ENCODE data around the gene SPOCK2. TPM values are rescaled to one million over a fixed set of nuclear protein-coding genes. Genes with fewer than 3 reads are reported as not detected.

The SPOCK2 gene
- total RNA-seq, 2 donors from 2014 or later, result 5.1 to 163 TPM

GRCh38 chr10:72049969-72050781 lies 38.2 kb downstream of the SPOCK2 start:
- TF ChIP-seq CTCF (IDR thresholded peaks at IDR 0.05) (no peak), POLR2AphosphoS5 (IDR thresholded peaks at IDR 0.05) (no peak), POLR2A (IDR thresholded peaks at IDR 0.05) (no peak)
- Histone ChIP-seq H3K27me3 (replicated peaks; ENCODE audit: insufficient read depth) (no peaks in the 10 kb centered on the region), H3K9me3 (no peaks in the 10 kb centered on the region), H3K4me1 (replicated peaks) (no peaks in the 10 kb centered on the region), H3K36me3 (no peaks in the 10 kb centered on the region), H3K4me3 (no peak overlapping the region), H3K27ac (no peak overlapping the region)
- WGBS, result 97% methylated on average over 5 of the region's 5 CpGs
- intact Hi-C loops (cut with DNase I), result loop anchor here (2.0 to 5.0 kb wide), 2 partner anchors 153 to 291 kb away; no protein-coding TSS in a partner anchor
- DNase-seq (ENCODE audit: low spot score), result no peak

- 86% methylated on average over 1 of the region's 1 CpG for WGBS
- H3K9me3 ChIP-seq, result no peaks in the 10 kb centered on the region
- intact Hi-C loops (cut with DNase I), result loop anchor here (2.0 to 5.0 kb wide), 2 partner anchors 152 to 291 kb away; no protein-coding TSS in a partner anchor
- H3K4me3 ChIP-seq, result no peak overlapping the region
- no peaks in the 10 kb centered on the region for H3K36me3 ChIP-seq
- TF ChIP-seq CTCF (IDR thresholded peaks at IDR 0.05), result no peak
- no peak for TF ChIP-seq POLR2AphosphoS5 (IDR thresholded peaks at IDR 0.05)
- TF ChIP-seq POLR2A (IDR thresholded peaks at IDR 0.05), result no peak
- no peaks in the 10 kb centered on the region for H3K27me3 ChIP-seq (replicated peaks; ENCODE audit: insufficient read depth)
- no peaks in the 10 kb centered on the region for H3K4me1 ChIP-seq (replicated peaks)
- DNase-seq (ENCODE audit: low spot score), result no peak
- H3K27ac ChIP-seq, result no peak overlapping the region
These were observed 38.9 kb downstream of the SPOCK2 start for GRCh38 chr10:72049472-72049871.

- Histone ChIP-seq H3K27ac (no peak overlapping the region), H3K9me3 (no peaks in the 10 kb centered on the region), H3K36me3 (no peaks in the 10 kb centered on the region), H3K27me3 (replicated peaks; ENCODE audit: insufficient read depth) (no peaks in the 10 kb centered on the region), H3K4me1 (replicated peaks) (no peaks in the 10 kb centered on the region), H3K4me3 (no peak overlapping the region)
- peak; percentile 93 for DNase-seq (ENCODE audit: low spot score)
- intact Hi-C loops (cut with DNase I), result loop anchor here (2.0 to 5.0 kb wide), 2 partner anchors 151 to 292 kb away; no protein-coding TSS in a partner anchor
- TF ChIP-seq CTCF (IDR thresholded peaks at IDR 0.05), result peak; percentile 99 to 100 (median 100)
- no peak for TF ChIP-seq POLR2A (IDR thresholded peaks at IDR 0.05)
- TF ChIP-seq POLR2AphosphoS5 (IDR thresholded peaks at IDR 0.05), result peak; percentile 88
- 27% methylated on average over 12 of the region's 12 CpGs for WGBS
These were observed 39.8 kb downstream of the SPOCK2 start for GRCh38 chr10:72048450-72049124.

- Histone ChIP-seq H3K4me1 (replicated peaks) (no peaks in the 10 kb centered on the region), H3K27me3 (replicated peaks; ENCODE audit: insufficient read depth) (no peaks in the 10 kb centered on the region), H3K36me3 (no peaks in the 10 kb centered on the region), H3K4me3 (no peak overlapping the region), H3K9me3 (no peaks in the 10 kb centered on the region), H3K27ac (peak overlapping the region; percentile 45 to 69)
- intact Hi-C loops (cut with DNase I), result loop anchor here (2.0 to 5.0 kb wide), 2 partner anchors 83 to 148 kb away; no protein-coding TSS in a partner anchor
- no peak for TF ChIP-seq CTCF (IDR thresholded peaks at IDR 0.05)
- TF ChIP-seq POLR2A (IDR thresholded peaks at IDR 0.05), result no peak
- no peak for TF ChIP-seq POLR2AphosphoS5 (IDR thresholded peaks at IDR 0.05)
- no peak for DNase-seq (ENCODE audit: low spot score)
- 93% methylated on average over 2 of the region's 2 CpGs for WGBS
These were observed 42.8 kb downstream of the SPOCK2 start for GRCh38 chr10:72045586-72045985.

Data from prostate gland (tissue), 2 donors.